Fibroblast of the aortic adventitia (primary cell): ENCODE data around the gene SH3BGRL2. TPM values are rescaled to one million over a fixed set of nuclear protein-coding genes. Genes with fewer than 3 reads are reported as not detected.

Experiments used
- DNase-seq: peaks from one replicate; pipeline ENCODE4 v3.0.0-alpha.2; 2010; ENCODE audit warnings: low read depth
- H3K4me3 ChIP-seq: 2 replicates; pipeline ENCODE4 v1.5.1; 2011; ENCODE audit warnings: low read depth, mild to moderate bottlenecking, control low read depth, low read length, moderate library complexity
- total RNA-seq: library from RNA; depleted of rRNA; stranded (reverse); fragments of >200 nt; gene quantifications from 2 replicates; pipeline ENCODE4 v1.2.3, GENCODE V29; 2012; ENCODE audit warnings: low replicate concordance
- TF ChIP-seq, protein P1 (sequence below): IDR thresholded peaks from 2 replicates; pipeline ENCODE4 v1.5.1; 2011; ENCODE audit warnings: mild to moderate bottlenecking, low read length, control low read depth, inconsistent platforms; ENCODE audit not compliant: insufficient read depth

The SH3BGRL2 gene
- total RNA-seq, 1 donor: 4.1 TPM

DNA sequence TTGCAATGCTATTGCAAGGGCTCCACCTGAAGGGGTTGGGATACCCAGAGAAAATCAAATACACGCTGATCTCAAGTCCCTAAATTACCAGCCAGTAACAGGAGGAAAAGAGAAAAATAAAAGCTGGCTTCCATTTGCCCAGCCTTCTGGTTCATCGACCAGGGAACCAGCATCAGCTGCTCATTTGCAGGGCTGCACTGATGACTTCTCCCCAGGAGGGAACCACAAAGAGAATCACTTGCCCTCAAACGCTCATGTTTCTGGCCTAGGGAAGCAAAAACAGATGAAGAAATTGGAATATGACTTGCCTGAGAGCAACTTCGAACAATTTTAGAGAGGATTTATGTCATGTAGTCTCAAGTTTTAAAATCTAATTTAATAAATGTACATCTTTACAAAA, 119.7 kb downstream of the SH3BGRL2 start:
- DNase-seq: no peak
- TF ChIP-seq, protein P1, sequence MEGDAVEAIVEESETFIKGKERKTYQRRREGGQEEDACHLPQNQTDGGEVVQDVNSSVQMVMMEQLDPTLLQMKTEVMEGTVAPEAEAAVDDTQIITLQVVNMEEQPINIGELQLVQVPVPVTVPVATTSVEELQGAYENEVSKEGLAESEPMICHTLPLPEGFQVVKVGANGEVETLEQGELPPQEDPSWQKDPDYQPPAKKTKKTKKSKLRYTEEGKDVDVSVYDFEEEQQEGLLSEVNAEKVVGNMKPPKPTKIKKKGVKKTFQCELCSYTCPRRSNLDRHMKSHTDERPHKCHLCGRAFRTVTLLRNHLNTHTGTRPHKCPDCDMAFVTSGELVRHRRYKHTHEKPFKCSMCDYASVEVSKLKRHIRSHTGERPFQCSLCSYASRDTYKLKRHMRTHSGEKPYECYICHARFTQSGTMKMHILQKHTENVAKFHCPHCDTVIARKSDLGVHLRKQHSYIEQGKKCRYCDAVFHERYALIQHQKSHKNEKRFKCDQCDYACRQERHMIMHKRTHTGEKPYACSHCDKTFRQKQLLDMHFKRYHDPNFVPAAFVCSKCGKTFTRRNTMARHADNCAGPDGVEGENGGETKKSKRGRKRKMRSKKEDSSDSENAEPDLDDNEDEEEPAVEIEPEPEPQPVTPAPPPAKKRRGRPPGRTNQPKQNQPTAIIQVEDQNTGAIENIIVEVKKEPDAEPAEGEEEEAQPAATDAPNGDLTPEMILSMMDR: no peak
- H3K4me3 ChIP-seq: no peak overlapping the region

Other genes starting within 250 kb of the SH3BGRL2 start
- 7.4 and 12.1 TPM in 2 replicates for gene LCA5, start 93.9 kb upstream of the SH3BGRL2 start, total RNA-seq